BLaER1 treated with 17β-estradiol and CSF1 and Interleukin-3, amounts not matched to agents 10 nM and 100 nM (cell line): ENCODE results near the gene ASPM.

Source experiments
- H3K27ac ChIP-seq, 11 experiments: shearing (Covaris generic); formaldehyde crosslinking; 2 replicates each; pipeline ENCODE4 v1.8.1; 2022
- H3K27me3 ChIP-seq, 11 experiments: shearing (Covaris generic); formaldehyde crosslinking; 2 replicates each; pipeline ENCODE4 v1.8.1; 2022
- H3K36me3 ChIP-seq, 11 experiments: shearing (Covaris generic); formaldehyde crosslinking; 2 replicates each; pipeline ENCODE4 v1.8.1; 2022
- H3K4me1 ChIP-seq, 10 experiments: shearing (Covaris generic); formaldehyde crosslinking; 2 replicates each; pipeline ENCODE4 v1.8.1; 2022
- H3K4me2 ChIP-seq, 11 experiments: shearing (Covaris generic); formaldehyde crosslinking; 2 replicates each; pipeline ENCODE4 v1.8.1; 2022
- H3K4me3 ChIP-seq, 10 experiments: shearing (Covaris generic); formaldehyde crosslinking; 2 replicates each; pipeline ENCODE4 v1.8.1; 2022
- H3K9ac ChIP-seq, 11 experiments: shearing (Covaris generic); formaldehyde crosslinking; 2 replicates each; pipeline ENCODE4 v1.8.1; 2022
- H3K9me3 ChIP-seq, 11 experiments: shearing (Covaris generic); formaldehyde crosslinking; replicated peaks in 1 of 11; 2 replicates each; pipeline ENCODE4 v1.8.1; 2022
- H4K20me1 ChIP-seq, 11 experiments: shearing (Covaris generic); formaldehyde crosslinking; 2 replicates each; pipeline ENCODE4 v1.8.1; 2022
- Cebpa-rat ChIP-seq, 11 experiments: shearing (Covaris generic); IDR thresholded peaks; 2 replicates each; pipeline ENCODE4 v1.8.1; 2022

ASPM gene

GRCh38 chr1:197146101-197147095, at the start of gene ASPM:
ASPM (minus strand) TSS chr1:197146669; CDS start chr1:197146437, 232 bp downstream.
- Histone ChIP-seq H3K9me3 (peaks cover 0 to 4% (median 0%) of the 10 kb centered on the region in 11 experiments; a peak in 1 of 22 replicates), H3K4me3 (peak within 1 kb of the TSS; percentile 78 to 98 (median 92)), H3K9ac (peak within 1 kb of the TSS; percentile 76 to 94 (median 90)), H3K27ac (peak within 1 kb of the TSS in 10 of 11 experiments; percentile 46 to 95 (median 90); a peak in 20 of 22 replicates), H3K4me2 (peak within 1 kb of the TSS; percentile 83 to 98 (median 92)), H4K20me1 (peaks cover 0 to 7% (median 0%) of the 10 kb centered on the region in 11 experiments; a peak in 4 of 22 replicates), H3K27me3 (no peaks in the 10 kb centered on the region), H3K36me3 (peaks cover 0 to 25% (median 22%) of the 10 kb centered on the region in 11 experiments; a peak in 15 of 22 replicates), H3K4me1 (peaks cover 14 to 33% (median 25%) of the 10 kb centered on the region in 10 experiments)
- TF ChIP-seq Cebpa-rat (IDR thresholded peaks at IDR 0.05), result no peak

DNA sequence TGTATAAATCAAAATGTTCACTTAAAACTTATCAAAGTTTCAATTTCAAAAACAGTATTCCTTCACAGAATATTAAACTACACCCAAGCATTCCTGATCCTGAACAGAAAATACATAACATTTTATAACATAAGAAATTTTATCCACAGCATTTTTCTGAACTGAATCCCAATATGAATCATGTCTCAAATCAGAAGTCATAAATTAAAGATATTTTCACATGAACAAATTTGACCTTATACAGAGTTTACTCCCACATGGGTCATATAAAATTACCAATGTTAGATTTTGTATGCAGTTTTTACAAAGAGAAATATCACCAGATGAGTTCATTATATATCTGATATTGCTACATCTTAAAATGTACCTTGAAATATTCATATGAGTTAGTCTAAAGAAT, 48.6 kb upstream of the ASPM start:
- Histone ChIP-seq H3K9me3 (no peaks in the 10 kb centered on the region), H3K4me2 (no peak overlapping the region; a peak in 1 of 22 replicates)

GRCh38 chr1:197184190-197184589, 37.7 kb upstream of the ASPM start:
- Histone ChIP-seq H3K4me3 (no peak overlapping the region), H3K27ac (no peak overlapping the region), H4K20me1 (peaks cover 0 to 11% (median 0%) of the 10 kb centered on the region in 11 experiments; a peak in 6 of 22 replicates), H3K4me1 (peaks cover 0 to 4% (median 0%) of the 10 kb centered on the region in 10 experiments; a peak in 7 of 20 replicates), H3K27me3 (no peaks in the 10 kb centered on the region), H3K4me2 (no peak overlapping the region), H3K9me3 (peaks cover 0 to 22% (median 9%) of the 10 kb centered on the region in 11 experiments; a peak in 13 of 22 replicates), H3K36me3 (peaks cover 57 to 99% (median 82%) of the 10 kb centered on the region in 11 experiments), H3K9ac (no peak overlapping the region)
- TF ChIP-seq Cebpa-rat (IDR thresholded peaks at IDR 0.05), result peak in 5 of 11 experiments; percentile 18 to 94 (median 49); a peak in 6 of 22 replicates

More for the DNA sequence above, 48.6 kb upstream of the ASPM start:
- TF ChIP-seq Cebpa-rat (IDR thresholded peaks at IDR 0.05), result no peak
- no peak overlapping the region for H3K27ac ChIP-seq
- no peaks in the 10 kb centered on the region for H3K27me3 ChIP-seq
- H3K4me1 ChIP-seq, result peaks cover 15 to 53% (median 26%) of the 10 kb centered on the region in 10 experiments
- 0 out of 22 replicates have a peak overlapping the region, but pooled peaks of 1 of the 11 experiments have one; percentile 30 for H3K9ac ChIP-seq
- H3K36me3 ChIP-seq, result peaks cover 3 to 24% (median 17%) of the 10 kb centered on the region in 11 experiments
- H4K20me1 ChIP-seq, result peaks cover 0 to 28% (median 0%) of the 10 kb centered on the region in 11 experiments; a peak in 6 of 22 replicates
- no peak overlapping the region for H3K4me3 ChIP-seq

DNA sequence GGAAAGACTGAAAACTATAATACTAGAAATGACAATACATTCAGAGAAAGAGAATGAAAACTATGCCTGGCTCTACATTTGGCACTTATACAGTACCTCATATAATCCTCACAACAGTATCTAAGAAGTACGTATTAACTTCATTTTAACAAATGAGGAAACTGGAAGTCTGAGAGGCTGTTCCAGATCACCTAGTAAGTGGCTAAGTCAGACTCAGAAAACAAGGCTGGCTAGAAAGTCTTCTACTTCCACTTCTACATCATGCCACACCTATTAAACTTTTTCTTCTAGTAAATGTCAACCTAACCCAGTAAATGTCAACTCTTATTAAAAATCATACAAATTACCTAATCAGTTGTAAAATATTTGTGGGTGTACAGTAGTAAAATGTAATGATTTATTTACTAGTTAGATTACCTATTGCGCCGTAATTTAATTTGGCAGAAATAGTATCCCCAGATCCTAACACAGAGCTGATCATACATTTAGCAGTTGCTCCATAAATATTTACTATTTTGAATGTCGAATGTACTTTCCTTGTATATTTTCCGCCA, 36.8 kb upstream of the ASPM start:
- H3K4me3 ChIP-seq, result no peak overlapping the region
- H3K36me3 ChIP-seq, result peaks cover 54 to 99% (median 82%) of the 10 kb centered on the region in 11 experiments
- H3K27me3 ChIP-seq, result no peaks in the 10 kb centered on the region
- H3K27ac ChIP-seq, result no peak overlapping the region
- H4K20me1 ChIP-seq, result peaks cover 0 to 14% (median 0%) of the 10 kb centered on the region in 11 experiments; a peak in 5 of 22 replicates
- TF ChIP-seq Cebpa-rat (IDR thresholded peaks at IDR 0.05), result no peak
- peaks cover 0 to 10% (median 0%) of the 10 kb centered on the region in 10 experiments; a peak in 8 of 20 replicates for H3K4me1 ChIP-seq
- peaks cover 0 to 22% (median 9%) of the 10 kb centered on the region in 11 experiments; a peak in 13 of 22 replicates for H3K9me3 ChIP-seq
- H3K9ac ChIP-seq, result no peak overlapping the region
- no peak overlapping the region for H3K4me2 ChIP-seq

- no peak for TF ChIP-seq Cebpa-rat (IDR thresholded peaks at IDR 0.05)
- Histone ChIP-seq H3K4me2 (no peak overlapping the region), H3K36me3 (peaks cover 49 to 99% (median 78%) of the 10 kb centered on the region in 11 experiments)
Measured at GRCh38 chr1:197182716-197183115, 36.2 kb upstream of the ASPM start.

GRCh38 chr1:197181982-197182381, 35.5 kb upstream of the ASPM start:
- Histone ChIP-seq H3K4me1 (peaks cover 0 to 10% (median 0%) of the 10 kb centered on the region in 10 experiments; a peak in 8 of 20 replicates), H3K4me2 (no peak overlapping the region), H3K27ac (no peak overlapping the region), H3K9ac (no peak overlapping the region), H3K9me3 (peaks cover 0 to 11% (median 7%) of the 10 kb centered on the region in 11 experiments; a peak in 13 of 22 replicates), H3K36me3 (peaks cover 45 to 99% (median 77%) of the 10 kb centered on the region in 11 experiments), H3K27me3 (no peaks in the 10 kb centered on the region), H4K20me1 (peaks cover 0 to 14% (median 0%) of the 10 kb centered on the region in 11 experiments; a peak in 5 of 22 replicates), H3K4me3 (no peak overlapping the region)
- TF ChIP-seq Cebpa-rat (IDR thresholded peaks at IDR 0.05), result no peak

More at GRCh38 chr1:197182716-197183115, 36.2 kb upstream of the ASPM start:
- Histone ChIP-seq H3K9ac (no peak overlapping the region), H3K27me3 (no peaks in the 10 kb centered on the region), H4K20me1 (peaks cover 0 to 14% (median 0%) of the 10 kb centered on the region in 11 experiments; a peak in 5 of 22 replicates), H3K9me3 (peaks cover 0 to 18% (median 9%) of the 10 kb centered on the region in 11 experiments; a peak in 13 of 22 replicates), H3K4me3 (no peak overlapping the region), H3K27ac (no peak overlapping the region), H3K4me1 (peaks cover 0 to 10% (median 0%) of the 10 kb centered on the region in 10 experiments; a peak in 8 of 20 replicates)

DNA sequence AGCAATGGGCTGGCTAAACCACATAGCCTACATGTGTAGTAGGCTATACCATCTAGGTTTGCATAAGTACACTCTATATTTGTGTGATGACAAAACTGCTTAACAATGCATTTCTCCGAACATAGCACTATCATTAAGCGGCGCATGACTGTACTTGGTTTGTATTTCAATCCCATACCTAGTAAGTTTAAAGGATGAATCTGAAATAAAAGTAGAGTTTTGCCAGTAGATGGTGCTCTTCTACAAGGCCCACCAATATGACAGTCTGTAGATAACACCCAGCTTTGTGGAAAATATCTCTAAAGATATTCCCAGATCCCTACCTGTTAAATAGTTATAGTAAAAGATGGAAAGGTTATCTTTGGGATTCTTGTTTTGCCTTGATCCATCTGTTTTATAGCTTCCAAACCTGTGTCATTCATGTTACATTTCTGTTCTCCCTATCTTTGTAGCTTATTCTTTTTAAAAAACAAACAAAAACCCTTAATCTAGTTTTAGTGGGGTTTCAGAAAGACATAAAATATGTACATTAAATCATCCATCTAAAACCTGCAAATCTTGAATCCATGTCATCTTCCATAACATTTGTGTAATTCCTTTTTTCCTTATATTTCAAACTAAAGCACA, 33.9 kb upstream of the ASPM start:
- H3K27ac ChIP-seq, result peak overlapping the region in 1 of 11 experiments; percentile 68; a peak in 1 of 22 replicates
- no peak overlapping the region for H3K4me3 ChIP-seq
- H3K4me2 ChIP-seq, result no peak overlapping the region
- H3K9ac ChIP-seq, result no peak overlapping the region
- H4K20me1 ChIP-seq, result peaks cover 0 to 14% (median 0%) of the 10 kb centered on the region in 11 experiments; a peak in 5 of 22 replicates
- H3K27me3 ChIP-seq, result no peaks in the 10 kb centered on the region
- H3K36me3 ChIP-seq, result peaks cover 36 to 98% (median 74%) of the 10 kb centered on the region in 11 experiments
- peaks cover 0 to 10% (median 0%) of the 10 kb centered on the region in 10 experiments; a peak in 8 of 20 replicates for H3K4me1 ChIP-seq
- no peak for TF ChIP-seq Cebpa-rat (IDR thresholded peaks at IDR 0.05)
- H3K9me3 ChIP-seq, result no peaks in the 10 kb centered on the region

GRCh38 chr1:197178998-197179397, 32.5 kb upstream of the ASPM start:
- H3K36me3 ChIP-seq, result peaks cover 45 to 96% (median 73%) of the 10 kb centered on the region in 11 experiments
- no peak overlapping the region for H3K4me3 ChIP-seq
- H3K9ac ChIP-seq, result peak overlapping the region in 1 of 11 experiments; percentile 45; a peak in 1 of 22 replicates
- H3K9me3 ChIP-seq, result no peaks in the 10 kb centered on the region
- no peak for TF ChIP-seq Cebpa-rat (IDR thresholded peaks at IDR 0.05)
- H4K20me1 ChIP-seq, result peaks cover 0 to 10% (median 0%) of the 10 kb centered on the region in 11 experiments; a peak in 4 of 22 replicates
- peaks cover 0 to 10% (median 0%) of the 10 kb centered on the region in 10 experiments; a peak in 8 of 20 replicates for H3K4me1 ChIP-seq
- peak overlapping the region in 3 of 11 experiments; percentile 7 to 37 (median 33); a peak in 2 of 22 replicates for H3K4me2 ChIP-seq
- H3K27me3 ChIP-seq, result no peaks in the 10 kb centered on the region
- H3K27ac ChIP-seq, result peak overlapping the region in 4 of 11 experiments; percentile 23 to 68 (median 40); a peak in 3 of 22 replicates
